Motor neuron (in vitro differentiated cells): ENCODE measurements around the gene ADSS1. TPM values are rescaled to one million over a fixed set of nuclear protein-coding genes. Genes with fewer than 3 reads are reported as not detected.

Source experiments
- ATAC-seq, 8 experiments: fragments of 200-7000 bp; cut with Tn5 transposase; replicated peaks in 6 of 8; 2 replicates each; pipeline ENCODE4 v1.8.0; 2021; ENCODE audit warnings: mild to moderate bottlenecking in 8 of 8, moderate library complexity in 8 of 8
- H3K27ac ChIP-seq, 2 donors: fragments of 250-450 bp; sonication (Bioruptor Pico); 2 replicates each; pipeline ENCODE4 v1.9.0; 2021; ENCODE audit warnings: antibody characterized with exemption in 2 of 2, mild to moderate bottlenecking in 2 of 2, moderate library complexity in 1 of 2
- H3K4me1 ChIP-seq, 2 donors: fragments of 250-450 bp; sonication (Bioruptor Pico); replicated peaks in 1 of 2; 2 replicates each; pipeline ENCODE4 v1.6.1; 2021; ENCODE audit warnings: antibody characterized with exemption in 2 of 2, mild to moderate bottlenecking in 2 of 2, moderate library complexity in 1 of 2
- H3K4me3 ChIP-seq, 5 donors: fragments of 250-450 bp; sonication (Bioruptor Pico); 2 replicates each; pipeline ENCODE4 v1.9.0; 2021; ENCODE audit warnings: antibody characterized with exemption in 5 of 5, mild to moderate bottlenecking in 5 of 5, moderate library complexity in 4 of 5
- WGBS, 10 experiments: fragments of 450-650 bp; shearing (Covaris generic); methylation state at CpG; one replicate each; pipeline ENCODE4 v1.0.0; 2022; 5-methylcytosine and 5-hydroxymethylcytosine counted together
- in situ Hi-C, 9 experiments: fragments of 400-800 bp; cut with MboI; loops; one replicate each; pipeline ENCODE4 v1.15.0; 2021; ENCODE audit warnings: low sequenced_read_pairs in 9 of 9, low pct_unique_long_range_greater_than_20kb in 2 of 9; ENCODE audit not compliant: unreplicated experiment in 9 of 9
- total RNA-seq, 8 experiments: library from RNA; unstranded; fragments of 300-600 nt; gene quantifications; 2 replicates each; pipeline versions ENCODE4 v1.2.3 to v1.2.4, GENCODE V29; 2022

ADSS1 gene
- total RNA-seq, 8 experiments from 2014 or later, result 2.0 to 13.3 (median 3.1) TPM

DNA sequence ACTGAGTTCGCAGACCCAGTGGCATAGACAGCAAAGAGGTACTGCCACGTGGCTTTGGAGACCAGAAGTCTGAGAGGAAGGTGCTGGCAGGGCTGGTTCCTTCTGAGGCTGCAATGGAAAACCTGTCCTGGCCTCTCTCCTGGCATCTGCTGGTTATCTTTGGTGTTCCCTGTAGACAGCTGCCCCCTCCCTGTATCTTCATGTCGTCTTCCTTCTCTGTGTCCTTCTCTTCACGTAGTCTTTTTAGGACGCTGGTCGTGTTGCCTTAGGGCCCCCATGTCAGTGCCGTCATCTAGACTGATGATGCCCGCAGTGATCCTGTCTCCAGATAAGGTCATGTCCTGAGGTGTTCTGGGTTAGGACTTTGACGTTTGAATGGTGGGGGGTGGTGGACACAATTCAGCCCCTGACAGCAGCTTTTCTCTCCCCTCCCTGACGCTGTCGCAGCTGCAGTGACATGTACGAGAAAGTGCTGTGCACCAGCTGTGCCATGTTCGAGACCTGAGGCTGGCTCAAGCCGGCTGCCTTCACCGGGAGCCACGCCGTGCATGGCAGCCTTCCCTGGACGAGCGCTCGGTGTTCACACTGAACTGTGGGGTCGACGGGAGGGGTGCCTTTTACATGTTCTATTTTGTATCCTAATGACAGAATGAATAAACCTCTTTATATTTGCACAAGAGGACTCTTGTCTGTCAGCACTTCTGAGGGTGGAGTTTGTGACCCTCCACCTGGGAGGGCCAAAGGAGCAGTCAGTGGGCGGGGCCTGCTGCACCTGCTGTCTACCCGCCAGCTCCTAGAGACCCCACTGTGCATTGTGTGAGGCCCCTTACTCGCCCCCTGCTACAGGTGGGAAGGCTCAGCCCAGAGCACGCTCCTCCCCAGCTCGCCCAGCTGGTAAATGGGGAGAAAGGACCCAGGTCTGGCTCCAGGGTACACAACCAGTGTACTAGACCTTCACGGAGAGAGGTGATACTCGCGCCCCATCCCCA, 35.2 kb downstream of the ADSS1 start:
- WGBS, 10 experiments, result 60 to 100% (median 90%) methylated on average over 1 to 13 of the region's 30 CpGs; no CpG with 5 or more reads in 1 of the 10 experiments
- no peak overlapping the region for H3K4me3 ChIP-seq
- ATAC-seq, result peak in 2 of 8 experiments; percentile 11 to 20
- H3K4me1 ChIP-seq, result peaks cover 4 to 5% of the 10 kb centered on the region in 2 donors
- in situ Hi-C loops, result no loop called here
- H3K27ac ChIP-seq, result no peak overlapping the region

DNA sequence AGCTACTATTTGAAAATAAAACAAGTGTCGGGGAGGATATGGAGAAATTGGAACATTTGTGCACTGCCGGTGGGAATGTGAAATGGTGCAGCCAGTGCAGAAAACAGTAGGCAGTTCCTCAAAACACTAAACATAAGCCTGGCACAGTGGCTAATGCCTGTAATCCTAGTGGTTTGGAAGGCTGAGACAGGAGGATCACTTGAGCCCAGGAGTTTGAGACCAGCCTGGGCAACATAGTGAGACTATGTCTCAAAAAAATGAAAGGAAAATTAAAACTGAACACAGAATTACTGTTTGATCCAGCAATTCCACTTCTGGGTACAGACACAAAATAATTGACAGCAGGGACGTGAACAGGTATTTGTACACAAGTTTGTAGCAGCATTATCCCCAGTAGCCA, 41.5 kb downstream of the ADSS1 start:
- in situ Hi-C loops, result loop anchor here in 1 of 9 experiments (10.0 kb wide), 1 partner anchor 59 kb away; no protein-coding TSS in a partner anchor
- no peak for ATAC-seq

GRCh38 chr14:104766256-104766862, 42.3 kb downstream of the ADSS1 start:
- 83 to 100% (median 95%) methylated on average over 1 to 4 of the region's 4 CpGs; no CpG with 5 or more reads in 2 of the 10 experiments for WGBS, 10 experiments
- Histone ChIP-seq H3K4me1 (peaks cover 16% of the 10 kb centered on the region in 2 donors), H3K4me3 (no peak overlapping the region), H3K27ac (no peak overlapping the region)
- ATAC-seq, result no peak
- in situ Hi-C loops, result loop anchor here in 1 of 9 experiments (10.0 kb wide), 1 partner anchor 58 kb away; no protein-coding TSS in a partner anchor

More for the DNA sequence above, 41.5 kb downstream of the ADSS1 start:
- Histone ChIP-seq H3K27ac (no peak overlapping the region), H3K4me3 (no peak overlapping the region), H3K4me1 (peaks cover 16% of the 10 kb centered on the region in 2 donors)
- WGBS, 10 experiments, result 60 to 100% (median 92%) methylated on average over 1 to 3 of the region's 3 CpGs

GRCh38 chr14:104766863-104767633, 43.0 kb downstream of the ADSS1 start:
- WGBS, 10 experiments, result 60 to 96% (median 87%) methylated on average over 1 to 10 of the region's 15 CpGs; no CpG with 5 or more reads in 3 of the 10 experiments
- in situ Hi-C loops, result loop anchor here in 1 of 9 experiments (10.0 kb wide), 1 partner anchor 58 kb away; no protein-coding TSS in a partner anchor
- Histone ChIP-seq H3K4me3 (no peak overlapping the region), H3K27ac (no peak overlapping the region), H3K4me1 (peaks cover 16% of the 10 kb centered on the region in 2 donors)
- ATAC-seq, result no peak

GRCh38 chr14:104767634-104767918, 43.5 kb downstream of the ADSS1 start:
- Histone ChIP-seq H3K27ac (no peak overlapping the region), H3K4me1 (peaks cover 16% of the 10 kb centered on the region in 2 donors), H3K4me3 (no peak overlapping the region)
- no peak for ATAC-seq
- 40 to 96% (median 74%) methylated on average over 1 to 4 of the region's 5 CpGs; no CpG with 5 or more reads in 4 of the 10 experiments for WGBS, 10 experiments
- in situ Hi-C loops, result loop anchor here in 1 of 9 experiments (10.0 kb wide), 1 partner anchor 57 kb away; no protein-coding TSS in a partner anchor

GRCh38 chr14:104768437-104769323, 44.7 kb downstream of the ADSS1 start:
- in situ Hi-C loops, result loop anchor here in 1 of 9 experiments (10.0 kb wide), 1 partner anchor 56 kb away; no protein-coding TSS in a partner anchor
- H3K4me1 ChIP-seq, result peaks cover 16% of the 10 kb centered on the region in 2 donors
- H3K4me3 ChIP-seq, result no peak overlapping the region
- WGBS, 10 experiments, result 0 to 28% (median 10%) methylated on average over 1 to 7 of the region's 25 CpGs; no CpG with 5 or more reads in 5 of the 10 experiments
- ATAC-seq, result peak; percentile 83 to 93 (median 90)
- peak overlapping the region; percentile 25 to 89 for H3K27ac ChIP-seq

DNA sequence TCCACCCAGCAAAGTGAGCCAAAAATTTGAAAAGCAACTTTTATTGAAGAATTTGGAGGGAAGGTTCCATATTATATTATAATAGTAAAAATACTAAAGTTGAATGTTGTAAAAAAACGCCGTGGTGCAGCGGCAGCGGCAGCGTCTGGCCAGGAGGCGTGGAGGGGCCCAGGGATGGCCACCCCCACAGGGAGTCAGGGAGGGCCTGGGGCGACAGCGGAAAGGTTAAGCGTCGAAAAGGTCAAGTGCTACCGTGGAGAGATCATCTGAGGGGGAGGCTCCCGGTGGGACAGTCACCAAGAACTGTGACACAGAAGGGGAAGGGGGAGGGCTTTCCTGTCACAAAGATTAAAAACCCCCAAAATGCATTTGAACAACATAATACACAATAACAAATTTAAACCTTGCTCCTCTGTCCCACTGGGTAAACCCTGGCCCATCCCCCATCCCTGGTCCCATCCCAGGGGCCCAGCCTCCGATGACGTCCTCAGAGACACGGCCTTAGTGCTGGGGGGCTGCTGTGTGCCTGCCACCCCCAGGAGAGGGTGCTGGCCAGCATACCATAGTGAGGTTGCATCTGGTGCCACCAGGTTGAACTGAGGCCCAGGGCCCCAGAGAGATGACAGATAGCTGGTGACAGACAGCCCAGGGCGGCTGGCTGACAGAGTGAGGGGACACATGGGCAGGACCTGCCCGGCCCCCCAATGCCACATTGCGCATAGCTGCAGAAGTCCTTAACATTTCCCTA, 45.5 kb downstream of the ADSS1 start:
- H3K27ac ChIP-seq, result peak overlapping the region; percentile 14 to 89
- peaks cover 16% of the 10 kb centered on the region in 2 donors for H3K4me1 ChIP-seq
- WGBS, 10 experiments, result 0 to 80% (median 72%) methylated on average over 1 to 6 of the region's 18 CpGs; no CpG with 5 or more reads in 4 of the 10 experiments
- no peak overlapping the region for H3K4me3 ChIP-seq
- in situ Hi-C loops, result loop anchor here in 1 of 9 experiments (10.0 kb wide), 1 partner anchor 55 kb away; no protein-coding TSS in a partner anchor
- peak in 3 of 8 experiments; percentile 2 to 9 (median 3) for ATAC-seq

DNA sequence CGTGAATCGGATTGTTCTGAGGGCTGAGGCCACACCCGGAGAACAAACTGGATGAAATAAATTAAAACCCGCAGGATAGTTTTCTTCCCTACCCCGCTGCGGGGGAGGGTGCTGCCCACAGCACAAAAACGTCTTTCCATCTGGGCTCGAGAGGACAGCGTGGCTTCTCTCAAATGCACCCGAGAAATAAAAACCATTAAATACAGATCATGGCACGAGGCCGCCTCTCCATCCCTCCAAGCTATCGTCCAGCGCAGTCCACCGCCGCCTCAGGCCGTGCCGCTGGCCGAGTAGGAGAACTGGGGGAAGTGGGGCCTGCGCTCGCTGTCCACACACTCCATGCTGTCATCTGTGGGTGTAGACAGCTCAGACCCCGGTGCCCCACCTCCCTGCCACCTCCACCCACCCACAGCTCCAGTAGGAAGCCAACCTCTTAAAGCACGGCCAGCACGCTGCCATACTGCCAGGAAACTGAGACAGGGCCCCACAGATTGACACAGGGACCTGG, 46.1 kb downstream of the ADSS1 start:
- H3K4me1 ChIP-seq, result peaks cover 16% of the 10 kb centered on the region in 2 donors
- ATAC-seq, result no peak
- in situ Hi-C loops, result no loop called here
- 20 to 100% (median 76%) methylated on average over 1 to 12 of the region's 24 CpGs; no CpG with 5 or more reads in 4 of the 10 experiments for WGBS, 10 experiments
- no peak overlapping the region for H3K4me3 ChIP-seq
- peak overlapping the region; percentile 14 to 89 for H3K27ac ChIP-seq

DNA sequence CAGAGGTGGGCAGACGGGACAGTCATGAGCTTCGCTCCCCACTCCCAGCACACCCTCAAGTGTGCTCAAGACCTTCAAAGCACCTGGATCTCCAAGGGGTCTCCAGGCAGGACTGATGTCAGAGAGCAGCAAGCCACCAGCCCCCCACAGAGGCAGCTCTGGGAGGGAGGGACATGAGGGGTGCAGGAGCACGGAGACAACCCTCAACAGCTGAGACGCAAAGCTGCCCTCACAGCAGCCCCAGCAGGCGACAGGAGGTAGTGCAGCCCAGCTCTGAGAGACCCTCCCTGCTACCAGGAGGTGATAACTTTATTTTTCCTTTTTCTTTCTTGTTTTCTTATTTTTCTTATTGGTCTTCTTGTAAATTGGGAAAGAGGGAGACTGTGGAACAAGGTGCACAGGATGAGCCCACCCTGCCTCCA, 46.8 kb downstream of the ADSS1 start:
- WGBS, 10 experiments, result 89 to 100% (median 95%) methylated on average over 2 to 5 of the region's 5 CpGs; no CpG with 5 or more reads in 7 of the 10 experiments
- no peak overlapping the region for H3K27ac ChIP-seq
- peaks cover 16% of the 10 kb centered on the region in 2 donors for H3K4me1 ChIP-seq
- H3K4me3 ChIP-seq, result no peak overlapping the region
- in situ Hi-C loops, result no loop called here
- ATAC-seq, result no peak

- ATAC-seq, result no peak
- in situ Hi-C loops, result no loop called here
- Histone ChIP-seq H3K4me1 (peaks cover 16% of the 10 kb centered on the region in 2 donors), H3K4me3 (no peak overlapping the region), H3K27ac (no peak overlapping the region)
- WGBS, 10 experiments, result 100% methylated on average over 1 to 2 of the region's 4 CpGs; no CpG with 5 or more reads in 7 of the 10 experiments
Measured at GRCh38 chr14:104771374-104771773, 47.3 kb downstream of the ADSS1 start.
